GM19328 (cell line): ENCODE data around the gene CYB5B.
"Not testable (repeated sequence)": the region's sequence is repeated elsewhere in the genome, so short reads cannot be mapped to it uniquely, and the experiment has no call there.

Experiments
- ATAC-seq: cut with Tn5 transposase; IDR thresholded peaks from one replicate; pipeline ENCODE4 v1.9.1; 2021; ENCODE audit warnings: mild to moderate bottlenecking, moderate library complexity; ENCODE audit not compliant: unreplicated experiment

CYB5B gene

DNA sequence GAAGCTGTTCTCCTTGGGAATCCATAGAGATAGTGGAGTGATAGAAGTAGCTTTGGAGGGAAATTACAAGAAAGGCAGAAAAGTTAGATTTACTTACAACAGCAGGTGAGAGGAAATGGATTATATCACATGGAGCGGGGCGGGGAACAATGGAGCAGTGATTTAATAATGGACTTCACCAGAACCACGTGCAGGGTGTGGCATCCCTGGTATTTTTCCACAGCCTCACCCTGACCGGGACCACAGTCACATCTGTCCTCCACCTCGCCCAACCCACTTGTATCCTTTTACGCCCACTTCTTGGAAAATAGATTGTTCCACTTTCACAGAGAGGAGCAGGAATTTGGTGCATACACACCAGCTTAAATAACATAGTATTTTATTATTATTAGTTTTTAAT, 15.9 kb upstream of the CYB5B start:
- ATAC-seq, result no peak

DNA sequence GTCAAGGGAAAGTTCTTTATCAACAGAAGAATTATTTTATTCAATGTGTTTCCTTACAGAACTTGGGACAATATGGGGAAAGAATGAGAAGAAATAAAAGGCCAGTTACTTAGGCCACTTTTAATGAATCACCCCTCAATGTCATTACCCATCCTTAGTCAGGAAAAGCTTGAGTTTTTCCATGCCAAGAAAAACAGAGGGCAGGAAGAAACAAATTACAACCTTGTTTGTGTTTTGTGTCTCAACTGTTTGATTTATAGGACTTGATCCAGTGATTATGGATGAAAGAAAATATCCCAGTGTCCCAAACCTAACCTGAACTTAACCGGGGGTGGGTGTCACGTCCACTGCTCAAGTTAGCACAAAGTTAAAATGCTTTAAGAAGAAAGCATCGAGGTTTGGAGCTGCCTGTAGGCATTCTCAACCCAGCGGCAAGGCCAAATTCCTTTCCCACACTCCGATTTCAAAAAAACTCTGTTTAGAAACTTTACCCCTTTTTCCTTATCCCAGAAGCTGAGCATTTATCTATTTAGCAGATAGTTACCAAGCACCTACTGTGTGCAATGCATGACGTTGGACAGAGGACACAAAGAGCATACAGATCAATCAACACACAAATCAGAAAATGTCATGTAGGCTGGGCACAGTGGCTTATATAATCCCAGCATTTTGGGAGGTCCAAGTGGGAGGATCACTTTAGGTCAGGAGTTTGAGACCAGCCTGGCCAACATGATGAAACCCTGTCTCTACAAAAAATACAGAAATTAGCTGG, 14.0 kb upstream of the CYB5B start:
- ATAC-seq, result no peak

DNA sequence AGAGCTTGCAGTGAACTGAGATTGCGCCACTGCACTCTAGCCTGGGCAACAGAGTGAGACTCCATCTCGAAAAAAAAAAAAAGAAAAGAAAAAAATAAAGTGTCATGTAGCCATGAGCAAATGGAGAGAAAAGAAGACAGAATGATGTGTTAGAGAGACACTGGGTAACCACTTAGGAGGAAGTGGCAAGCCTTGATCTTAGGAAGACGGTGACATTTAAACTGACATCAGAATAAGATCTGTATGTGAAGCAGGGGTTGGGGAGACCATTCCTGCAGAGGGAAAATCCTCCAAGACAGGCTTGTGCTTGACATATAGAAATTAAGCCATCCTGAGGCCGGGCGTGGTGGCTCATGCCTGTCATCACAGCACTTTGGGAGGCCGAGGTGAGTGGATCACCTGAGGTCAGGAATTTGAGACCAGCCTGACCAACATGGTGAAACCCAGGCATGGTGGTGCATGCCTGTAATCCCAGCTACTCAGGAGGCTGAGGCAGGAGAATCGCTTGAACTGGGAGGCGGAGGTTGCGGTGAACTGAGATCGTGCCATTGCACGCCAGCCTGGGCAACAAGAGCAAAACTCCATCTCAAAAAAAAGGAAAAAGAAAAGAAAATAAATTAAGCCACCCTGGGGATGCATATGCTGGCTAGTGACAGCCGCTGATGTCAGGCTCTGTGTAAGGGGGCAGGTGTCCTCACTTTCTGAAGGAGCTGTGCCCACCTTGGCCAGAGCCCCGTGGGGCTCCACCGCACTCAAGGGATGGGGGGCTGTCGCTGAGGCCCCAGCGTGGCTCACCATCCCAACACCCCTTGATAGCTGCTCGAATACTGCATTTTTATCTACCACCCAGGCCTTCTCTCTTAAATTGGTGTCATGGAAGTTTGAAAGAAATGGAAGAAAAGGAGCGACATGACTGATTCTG, 13.1 kb upstream of the CYB5B start:
- no peak for ATAC-seq

DNA sequence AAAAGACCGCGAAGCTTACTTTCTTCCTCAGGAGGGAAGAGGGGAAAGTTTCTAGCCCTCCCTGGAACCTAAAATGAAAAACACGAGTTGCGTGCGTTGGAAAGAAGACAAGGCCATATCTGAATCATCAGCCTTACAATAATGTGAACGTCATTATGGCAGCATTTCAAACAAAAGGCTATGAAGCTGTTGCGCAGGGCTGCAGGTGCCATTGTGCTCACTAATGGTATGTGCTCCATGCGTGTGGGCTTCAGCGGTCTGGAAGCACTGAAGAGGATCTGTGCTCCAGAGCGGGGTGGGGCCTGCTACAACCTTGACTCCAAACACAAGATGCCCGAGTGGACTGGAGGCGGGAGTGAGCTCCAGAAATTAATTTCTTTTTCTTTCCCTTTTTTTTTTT, 12.1 kb upstream of the CYB5B start:
- no peak for ATAC-seq

- no peak for ATAC-seq
These were observed 11.3 kb upstream of the CYB5B start for GRCh38 chr16:69413045-69413664.

GRCh38 chr16:69417520-69418199, 6.8 kb upstream of the CYB5B start:
- ATAC-seq, result no peak

DNA sequence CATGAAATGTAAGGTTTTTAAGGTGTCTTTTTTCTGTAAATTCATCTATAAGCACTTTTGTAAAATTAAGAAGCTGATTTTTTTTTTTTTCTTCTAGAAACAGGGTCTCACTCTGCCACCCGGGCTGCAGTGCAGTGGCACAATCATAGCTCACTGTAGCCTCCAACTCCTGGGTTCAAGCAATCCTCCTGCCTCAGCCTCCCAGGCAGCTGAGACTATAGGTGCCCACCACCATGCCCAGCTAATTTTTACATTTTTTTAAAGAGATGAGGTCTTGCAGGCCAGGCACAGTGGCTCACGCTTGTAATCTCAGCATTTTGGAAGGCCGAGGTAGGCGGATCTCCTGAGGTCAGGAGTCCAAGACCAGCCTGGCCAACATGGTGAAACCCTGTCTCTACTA, 4.5 kb upstream of the CYB5B start:
- no peak for ATAC-seq

DNA sequence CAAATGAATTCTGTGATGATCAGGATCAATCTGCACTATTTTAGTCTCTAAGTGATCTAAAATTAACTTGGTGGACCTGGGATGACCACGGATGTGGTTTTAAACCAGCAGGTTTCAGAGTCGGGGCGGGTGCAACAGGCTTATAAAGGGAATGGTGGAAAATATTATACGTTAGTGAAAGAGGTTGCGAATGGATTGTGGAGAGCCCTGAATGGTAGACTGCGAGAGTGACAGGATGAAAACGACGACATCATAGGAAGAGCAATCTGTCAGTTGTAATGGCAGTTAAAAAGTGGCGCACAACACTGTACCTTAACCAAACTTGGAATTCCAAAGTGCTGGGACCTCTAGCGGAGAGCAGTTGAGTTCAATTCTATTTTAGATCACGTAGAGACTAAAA, 1.2 kb upstream of the CYB5B start:
- no peak for ATAC-seq

- no peak for ATAC-seq
These were observed 741 bp downstream of the CYB5B start for GRCh38 chr16:69424935-69425784.

- no peak for ATAC-seq
These were observed 4.2 kb downstream of the CYB5B start for GRCh38 chr16:69428652-69429051.

DNA sequence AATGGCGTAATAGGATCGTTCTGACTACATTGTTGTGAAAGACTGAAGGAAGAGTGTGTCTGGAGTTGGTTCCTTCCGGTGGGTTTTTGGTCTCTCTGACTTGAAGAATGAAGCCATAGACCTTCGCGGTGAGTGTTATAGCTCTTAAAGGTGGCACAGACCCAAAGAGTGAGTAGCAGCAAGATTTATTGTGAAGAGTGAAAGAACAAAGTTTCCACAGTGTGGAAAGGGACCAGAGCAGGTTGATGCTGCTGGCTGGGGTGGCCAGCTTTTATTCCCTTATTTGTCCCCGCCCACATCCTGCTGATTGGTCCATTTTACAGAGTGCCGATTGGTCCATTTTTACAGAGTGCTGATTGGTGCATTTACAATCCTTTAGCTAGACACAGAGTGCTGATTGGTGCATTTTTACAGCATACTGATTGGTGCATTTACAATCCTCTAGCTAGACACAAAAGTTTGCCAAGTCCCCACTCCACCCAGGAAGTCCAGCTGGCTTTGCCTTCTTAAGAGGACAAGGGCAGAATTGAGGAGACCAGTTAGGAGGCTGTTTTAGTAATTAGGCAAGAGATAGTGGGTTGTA, 4.7 kb downstream of the CYB5B start:
- not testable (repeated sequence) for ATAC-seq

DNA sequence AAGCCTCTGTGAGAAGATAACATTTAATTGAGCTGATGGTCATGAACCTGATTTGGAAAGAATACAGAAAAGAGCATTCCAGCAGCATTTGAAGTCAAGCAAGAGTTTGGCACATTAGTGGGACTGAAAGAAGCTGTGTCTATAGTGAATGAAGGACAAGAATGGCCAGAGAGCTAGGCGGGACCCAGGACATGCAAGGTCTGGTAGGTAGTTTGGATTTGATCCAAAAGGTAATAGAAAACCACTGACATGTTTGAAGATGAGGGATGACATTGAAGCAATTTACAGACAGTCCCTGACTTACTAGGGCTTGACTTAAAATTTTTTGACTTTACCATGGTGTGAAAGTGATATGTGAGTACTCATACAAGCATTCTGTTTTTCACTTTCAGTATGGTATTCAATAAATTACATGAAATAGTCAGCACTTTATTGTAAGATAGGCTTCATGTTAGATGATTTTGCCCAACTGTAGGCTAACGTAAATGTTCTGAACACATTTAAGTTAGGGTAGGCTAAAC, 7.6 kb downstream of the CYB5B start:
- ATAC-seq, result no peak

- ATAC-seq, result no peak
These were observed 9.6 kb downstream of the CYB5B start for GRCh38 chr16:69434066-69434465.

DNA sequence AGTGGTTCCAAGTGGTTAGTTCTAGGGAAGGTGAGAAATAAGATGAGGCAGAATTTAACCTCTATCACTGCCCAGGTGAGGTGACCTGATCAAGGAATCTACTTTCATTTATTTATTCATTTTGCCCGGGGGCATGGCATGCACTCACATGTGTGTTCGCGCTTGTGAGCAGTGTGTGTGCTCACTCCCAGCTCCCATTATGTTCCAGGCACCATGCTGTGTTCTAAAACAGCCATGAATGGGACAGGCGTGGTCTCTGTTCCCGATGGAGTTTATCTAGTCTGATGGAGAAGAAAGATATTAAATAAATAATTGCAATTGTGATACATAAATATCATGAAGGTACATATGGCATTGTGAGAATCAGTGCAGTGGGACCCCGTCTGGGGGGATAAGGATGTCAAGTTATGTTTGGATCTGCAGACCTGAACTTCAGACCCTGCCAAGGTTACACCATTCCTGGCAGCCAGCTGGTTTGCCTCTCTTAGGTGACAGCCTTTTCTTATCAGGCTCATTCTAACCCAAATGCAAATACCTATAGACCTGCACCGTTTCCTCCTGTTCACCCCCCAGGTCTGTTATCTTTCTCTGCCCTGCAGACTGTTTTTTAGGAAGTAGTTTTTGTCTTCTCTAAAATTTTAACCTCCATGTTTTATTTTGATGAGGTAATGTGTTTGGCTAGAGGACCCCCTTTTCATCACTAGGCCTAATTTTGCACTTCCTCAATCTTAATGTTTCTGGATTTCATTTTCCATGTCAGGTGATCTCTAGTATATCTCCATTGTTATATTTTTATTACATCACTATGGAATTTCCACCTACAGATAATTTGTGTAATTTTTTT, 11.8 kb downstream of the CYB5B start:
- no peak for ATAC-seq

GRCh38 chr16:69436896-69437295, 12.5 kb downstream of the CYB5B start:
- ATAC-seq, result no peak

GRCh38 chr16:69438465-69438864, 14.0 kb downstream of the CYB5B start:
- ATAC-seq, result no peak

- ATAC-seq, result no peak
These were observed 15.8 kb downstream of the CYB5B start for GRCh38 chr16:69440250-69440649.

DNA sequence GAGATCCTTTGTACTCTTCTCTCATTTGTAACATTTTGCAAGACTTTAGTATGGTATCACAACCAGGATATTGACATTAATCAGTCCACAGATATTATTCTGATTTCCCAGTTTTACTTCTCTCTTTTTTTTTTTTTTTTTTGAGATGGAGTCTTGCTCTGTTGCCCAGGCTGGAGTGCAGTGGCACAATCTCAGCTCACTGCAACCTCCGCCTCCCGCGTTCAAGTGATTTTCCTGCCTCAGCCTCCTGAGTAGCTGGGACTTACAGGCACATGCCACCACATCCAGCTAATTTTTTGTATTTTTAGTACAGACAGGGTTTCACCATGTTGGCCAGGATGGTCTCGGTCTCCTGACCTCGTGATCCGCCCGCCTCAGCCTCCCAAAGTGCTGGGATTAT, 16.6 kb downstream of the CYB5B start:
- ATAC-seq, result not testable (repeated sequence)
